Measurements from ENCODE around the gene DYNLL2. TPM values are rescaled to one million over a fixed set of nuclear protein-coding genes. Genes with fewer than 3 reads are reported as not detected.

The DYNLL2 gene
- total RNA-seq, 4 donors from 2014 or later, result 6.1 to 37.8 (median 23.2) TPM

- DNase-seq, result no peak
- intact Hi-C loops (cut with DNase I; ENCODE audit: low total_unique reads), result loop anchor here (10.0 kb wide), 1 partner anchor 224 kb away; no protein-coding TSS in a partner anchor
- Histone ChIP-seq H3K27ac (no peak overlapping the region), H3K27me3 (no peaks in the 10 kb centered on the region), H3K36me3 (no peaks in the 10 kb centered on the region), H3K4me3 (no peak overlapping the region), H3K9me3 (no peaks in the 10 kb centered on the region), H3K4me1 (peaks cover 0 to 12% of the 10 kb centered on the region in 2 donors)
- TF ChIP-seq CTCF (IDR thresholded peaks at IDR 0.05) (no peak), POLR2A (IDR thresholded peaks at IDR 0.05) (no peak)
Measured at GRCh38 chr17:58089111-58089510, 5.9 kb downstream of the DYNLL2 start.

GRCh38 chr17:58091024-58091567 is 7.9 kb downstream of the DYNLL2 start:
- DNase-seq, result no peak
- H3K27ac ChIP-seq, result no peak overlapping the region
- H3K9me3 ChIP-seq, result no peaks in the 10 kb centered on the region
- H3K36me3 ChIP-seq, result no peaks in the 10 kb centered on the region
- intact Hi-C loops (cut with DNase I; ENCODE audit: low total_unique reads), result no loop called here
- TF ChIP-seq POLR2A (IDR thresholded peaks at IDR 0.05), result no peak
- no peak for TF ChIP-seq CTCF (IDR thresholded peaks at IDR 0.05)
- H3K4me3 ChIP-seq, result no peak overlapping the region
- no peaks in the 10 kb centered on the region for H3K27me3 ChIP-seq
- H3K4me1 ChIP-seq, result peaks cover 0 to 4% of the 10 kb centered on the region in 2 donors

GRCh38 chr17:58092101-58092796 is 9.0 kb downstream of the DYNLL2 start:
- Histone ChIP-seq H3K27ac (no peak overlapping the region), H3K9me3 (no peaks in the 10 kb centered on the region), H3K36me3 (no peaks in the 10 kb centered on the region), H3K4me3 (no peak overlapping the region), H3K27me3 (no peaks in the 10 kb centered on the region), H3K4me1 (peaks cover 0 to 4% of the 10 kb centered on the region in 2 donors)
- intact Hi-C loops (cut with DNase I; ENCODE audit: low total_unique reads), result no loop called here
- DNase-seq, result no peak
- TF ChIP-seq POLR2A (IDR thresholded peaks at IDR 0.05) (no peak), CTCF (IDR thresholded peaks at IDR 0.05) (no peak)

- Histone ChIP-seq H3K27me3 (no peaks in the 10 kb centered on the region), H3K36me3 (no peaks in the 10 kb centered on the region), H3K9me3 (no peaks in the 10 kb centered on the region), H3K4me3 (no peak overlapping the region), H3K27ac (no peak overlapping the region), H3K4me1 (peaks cover 0 to 4% of the 10 kb centered on the region in 2 donors)
- no peak for TF ChIP-seq POLR2A (IDR thresholded peaks at IDR 0.05)
- TF ChIP-seq CTCF (IDR thresholded peaks at IDR 0.05), result no peak
- intact Hi-C loops (cut with DNase I; ENCODE audit: low total_unique reads), result no loop called here
- DNase-seq, result no peak
Measured at GRCh38 chr17:58092797-58093385, 9.7 kb downstream of the DYNLL2 start.

- DNase-seq, result no peak
- Histone ChIP-seq H3K4me1 (peaks cover 0 to 4% of the 10 kb centered on the region in 2 donors), H3K36me3 (no peaks in the 10 kb centered on the region)
Measured at GRCh38 chr17:58094118-58094517, 10.9 kb downstream of the DYNLL2 start.

More at GRCh38 chr17:58094118-58094517, 10.9 kb downstream of the DYNLL2 start:
- H3K4me3 ChIP-seq, result no peak overlapping the region
- H3K9me3 ChIP-seq, result no peaks in the 10 kb centered on the region
- intact Hi-C loops (cut with DNase I; ENCODE audit: low total_unique reads), result no loop called here
- TF ChIP-seq CTCF (IDR thresholded peaks at IDR 0.05) (no peak), POLR2A (IDR thresholded peaks at IDR 0.05) (no peak)
- H3K27ac ChIP-seq, result no peak overlapping the region
- H3K27me3 ChIP-seq, result no peaks in the 10 kb centered on the region

All from uterus (tissue), 4 donors.